Upper lobe of left lung (tissue), 4 donors: ENCODE results near the gene SIRPA.

Source experiments
- CTCF ChIP-seq, 6 experiments: fragments of 450-650 bp in 4 of 6; fragments of 200-600 bp in 2 of 6; sonication (generic) in 2 of 6; IDR thresholded peaks; one replicate each; pipeline ENCODE4 v1.5.1; 2016 to 2019; ENCODE audit warnings: antibody characterized with exemption in 6 of 6
- EP300 ChIP-seq, 4 donors: sonication (generic); formaldehyde crosslinking; IDR thresholded peaks; one replicate each; pipeline ENCODE4 v1.5.1; 2017; ENCODE audit warnings: antibody characterized with exemption in 4 of 4, control low read depth in 2 of 4

DNA sequence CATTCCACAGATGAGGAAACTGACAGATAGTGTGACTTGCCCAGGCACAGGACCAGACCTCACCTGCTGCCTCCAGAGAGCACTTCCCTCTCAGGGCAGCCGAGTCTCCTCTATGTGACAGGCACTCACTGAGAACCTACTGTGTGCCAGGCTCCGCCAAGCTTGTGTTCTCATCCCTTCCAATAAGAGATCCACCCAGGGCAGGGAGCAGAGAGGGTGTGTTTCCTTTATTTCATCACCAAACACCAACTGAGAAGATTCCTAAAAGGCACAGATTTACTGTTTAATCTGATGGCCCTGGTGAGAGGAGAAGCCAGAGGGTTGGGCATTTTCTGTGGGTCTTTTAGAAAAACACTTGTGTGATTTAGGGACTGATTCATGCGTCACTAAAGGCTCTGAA, 20.5 kb downstream of the SIRPA start:
- TF ChIP-seq CTCF (IDR thresholded peaks at IDR 0.05) (no peak), EP300 (IDR thresholded peaks at IDR 0.05) (no peak)
